HUDEP-2 (cell line): ENCODE results near the gene CACNA1C.

Experiments used
- DNase-seq, 76 experiments: peaks; one replicate each; lab custom pipeline; 2025; ENCODE audit not compliant: unreplicated experiment in 76 of 76; lab: John Stamatoyannopoulos, UW

The CACNA1C gene

DNA sequence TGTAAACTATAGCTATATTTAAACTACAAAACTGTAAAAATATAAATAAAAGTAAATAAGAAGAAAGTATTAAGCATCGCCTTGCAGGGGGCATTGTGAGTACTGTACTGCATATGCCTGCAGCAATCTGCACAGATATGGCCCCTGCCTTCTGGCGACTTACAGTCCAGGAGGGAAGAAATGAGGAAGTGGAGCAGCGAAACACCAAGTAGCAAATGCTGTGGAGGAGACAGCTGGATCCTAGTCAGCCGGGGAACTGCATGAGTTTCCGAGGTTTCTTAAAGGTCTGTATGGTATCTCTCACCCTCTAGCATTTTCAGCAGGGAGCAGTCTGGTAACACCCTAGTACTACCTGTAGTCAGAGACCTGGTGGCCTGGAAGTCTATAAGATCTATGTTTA, 256.9 kb downstream of the CACNA1C start:
- DNase-seq, result no peak

DNA sequence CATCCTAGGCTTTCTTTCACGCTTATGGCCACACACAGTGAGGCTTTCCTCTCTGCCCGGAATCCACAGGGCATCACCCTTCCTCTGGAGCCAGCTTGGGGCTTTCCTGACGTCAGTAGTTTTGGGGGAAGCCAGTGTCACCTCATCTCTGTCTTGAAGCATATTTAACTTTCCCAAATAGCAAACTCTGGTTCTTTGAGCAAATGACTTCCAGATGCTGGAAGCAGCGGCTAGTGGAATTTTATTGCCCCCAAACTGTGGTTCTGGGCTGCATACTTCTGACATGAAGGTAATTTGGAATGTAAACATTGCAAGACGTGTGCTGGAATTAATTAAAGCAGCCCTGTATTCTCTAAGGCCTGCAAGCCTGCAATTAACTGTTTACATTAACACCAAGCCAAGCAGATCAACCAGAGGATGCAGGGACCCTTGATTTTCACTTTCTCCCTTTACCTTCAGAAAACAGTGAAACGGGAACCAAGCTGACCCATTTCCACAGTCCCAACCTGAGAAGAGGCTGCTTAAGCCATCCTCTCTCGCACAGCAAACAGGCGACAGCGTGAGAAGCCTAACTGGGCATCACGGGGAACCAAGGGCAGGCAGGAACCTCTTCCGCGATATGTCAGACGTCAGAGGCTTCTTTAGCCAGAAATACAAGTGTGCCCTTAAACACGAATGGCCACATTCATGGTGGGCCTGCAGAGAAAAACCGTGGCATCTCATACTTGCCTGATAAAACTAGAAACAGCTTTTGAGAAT, 258.4 kb downstream of the CACNA1C start:
- no peak for DNase-seq

DNA sequence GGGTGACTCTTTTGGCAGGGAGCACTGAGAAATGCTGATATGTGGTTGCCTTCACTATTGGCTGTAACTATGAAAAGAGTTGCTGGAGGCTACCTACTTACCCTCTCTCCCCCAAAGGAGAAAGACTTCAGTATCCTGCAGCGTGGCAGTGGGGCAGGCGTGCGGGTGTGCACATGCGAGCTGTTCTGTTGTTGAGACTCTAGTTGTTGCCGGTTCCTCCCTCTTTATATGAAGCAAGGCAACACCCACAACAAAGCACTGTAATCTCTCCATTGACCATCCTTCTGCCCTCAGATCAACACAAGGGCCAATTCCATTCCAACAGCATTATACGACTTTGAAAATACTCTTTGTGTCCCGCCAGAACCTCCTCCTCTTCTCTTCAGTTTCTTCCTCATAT, 259.4 kb downstream of the CACNA1C start:
- no peak for DNase-seq

DNA sequence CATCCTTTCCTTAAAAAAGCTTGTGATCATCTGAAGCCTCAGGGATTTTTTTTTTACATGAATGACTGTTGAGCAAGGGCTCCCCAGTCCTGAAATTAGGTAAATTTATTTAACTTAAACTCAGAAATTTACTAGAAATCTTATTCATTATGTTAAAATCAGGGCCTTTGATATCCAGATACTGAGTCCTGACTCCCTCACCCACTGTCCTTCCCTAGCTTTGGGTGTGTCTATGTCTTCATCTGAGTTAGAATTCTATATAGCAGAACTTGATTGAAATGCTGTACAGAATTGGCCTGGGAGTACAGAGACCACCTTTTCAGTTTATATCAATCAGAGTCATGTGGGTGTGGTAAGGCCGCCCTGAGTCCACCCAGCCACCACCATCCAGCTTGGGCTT, 260.0 kb downstream of the CACNA1C start:
- DNase-seq, result no peak

DNA sequence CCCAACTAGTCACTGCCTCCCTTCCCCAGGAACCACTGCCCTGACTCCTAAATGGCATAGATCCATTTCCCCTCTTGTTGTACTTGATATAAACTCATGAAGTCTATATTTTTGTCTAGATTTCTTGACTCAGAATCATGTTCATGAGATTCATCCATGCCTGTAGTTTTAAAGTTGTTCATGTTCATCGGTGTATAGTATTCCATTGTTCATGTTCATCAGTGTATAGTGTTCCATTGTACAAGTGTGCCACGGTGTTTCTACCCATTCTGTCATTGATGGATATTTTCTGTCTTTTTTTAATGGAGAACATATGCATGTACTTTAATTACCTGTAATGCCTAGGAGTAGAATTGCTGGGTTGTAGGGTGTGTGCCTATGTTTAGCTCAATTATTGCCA, 261.7 kb downstream of the CACNA1C start:
- DNase-seq, result no peak

DNA sequence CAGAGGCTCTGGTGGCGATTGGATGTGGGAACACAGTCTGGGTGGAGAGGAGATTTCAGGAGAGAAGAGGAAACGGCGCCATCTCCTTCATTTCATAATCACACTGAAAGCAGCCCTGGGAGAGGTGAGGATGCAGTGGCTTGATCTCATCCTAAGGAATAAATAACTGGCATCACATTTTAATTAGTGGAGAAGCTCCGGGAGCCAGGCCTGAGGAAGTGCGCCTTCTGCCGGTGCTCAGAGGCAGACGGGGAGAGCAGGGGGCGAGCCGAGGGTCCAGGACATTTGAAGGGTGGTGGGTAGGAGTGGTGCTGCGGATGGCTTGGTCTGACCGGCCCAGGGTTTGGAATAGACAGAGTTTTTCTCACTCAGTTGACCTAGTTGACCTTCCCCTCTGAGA, 265.0 kb downstream of the CACNA1C start:
- no peak for DNase-seq

DNA sequence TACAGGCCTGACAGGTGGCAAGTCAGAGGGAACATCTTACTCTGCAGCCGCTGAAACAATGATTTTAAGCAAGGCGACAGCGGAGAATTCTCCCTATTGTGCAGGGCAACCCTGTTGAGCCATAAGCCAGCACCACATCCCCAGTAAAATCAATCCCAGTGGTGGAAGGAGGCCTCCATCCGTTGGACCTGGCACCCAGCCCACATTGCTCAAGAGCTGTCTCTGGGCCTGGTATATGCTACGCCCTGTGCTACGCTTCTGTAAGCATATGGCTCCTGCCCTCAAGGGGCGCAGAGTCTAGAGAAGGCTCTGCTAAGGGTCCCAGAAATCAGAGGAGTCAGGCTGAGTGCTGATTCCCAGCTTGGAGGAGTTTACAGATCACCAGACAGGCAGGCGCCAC, 265.5 kb downstream of the CACNA1C start:
- no peak for DNase-seq

DNA sequence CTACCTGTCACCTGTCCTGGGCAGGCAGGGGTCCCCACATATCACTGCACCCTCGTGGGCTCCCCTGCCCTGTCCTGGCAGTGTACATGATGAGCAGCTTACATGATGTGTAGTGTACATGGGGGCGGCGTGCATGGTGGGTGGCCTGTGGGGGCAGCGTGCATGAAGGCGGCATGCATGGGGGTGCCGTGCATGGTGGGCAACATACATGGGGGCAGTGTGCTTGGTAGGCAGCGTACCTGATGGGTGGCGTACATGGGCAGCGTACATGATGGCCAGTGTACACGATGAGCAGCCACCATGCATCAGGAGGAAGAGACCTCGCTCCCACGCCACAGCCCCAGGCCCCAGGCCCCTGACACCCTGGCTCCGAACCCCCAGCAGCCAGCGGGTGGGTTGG, 266.3 kb downstream of the CACNA1C start:
- DNase-seq, result no peak

DNA sequence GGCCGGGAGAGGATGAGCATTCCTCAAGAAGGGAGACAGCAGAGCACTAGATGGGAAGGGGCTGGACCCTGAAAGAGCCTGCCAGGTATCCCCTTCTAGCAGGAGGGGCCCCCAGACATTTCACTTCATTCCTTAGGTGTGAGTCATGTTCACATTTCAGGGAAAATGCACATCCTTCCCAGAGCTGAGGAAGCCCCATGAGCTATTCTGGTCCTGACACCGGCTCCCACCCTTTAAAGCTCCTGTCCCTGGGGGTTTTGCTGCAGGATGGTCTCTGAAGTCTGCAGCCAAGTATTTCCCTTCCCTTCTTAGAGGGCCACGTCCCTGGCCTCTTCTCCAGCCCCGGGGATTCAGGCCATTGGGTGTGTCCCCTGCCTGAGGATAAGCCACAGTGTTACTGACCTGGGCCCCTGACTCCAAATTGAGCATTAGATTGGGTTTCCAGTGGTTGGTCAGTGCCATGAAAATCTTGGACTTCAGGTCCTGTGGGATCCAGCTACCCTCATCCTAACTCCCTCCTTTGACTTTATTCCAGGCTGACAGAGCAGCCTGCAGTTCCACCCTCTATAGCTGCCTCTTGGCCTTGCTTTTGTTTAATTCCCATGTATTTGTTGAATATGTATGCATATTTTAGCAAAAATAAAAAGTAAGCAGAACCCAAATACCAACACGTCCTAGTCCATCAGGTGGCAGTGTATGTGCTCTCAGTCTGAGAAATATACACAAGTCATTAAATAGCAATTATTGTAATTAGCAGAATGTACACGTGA, 267.1 kb downstream of the CACNA1C start:
- no peak for DNase-seq

DNA sequence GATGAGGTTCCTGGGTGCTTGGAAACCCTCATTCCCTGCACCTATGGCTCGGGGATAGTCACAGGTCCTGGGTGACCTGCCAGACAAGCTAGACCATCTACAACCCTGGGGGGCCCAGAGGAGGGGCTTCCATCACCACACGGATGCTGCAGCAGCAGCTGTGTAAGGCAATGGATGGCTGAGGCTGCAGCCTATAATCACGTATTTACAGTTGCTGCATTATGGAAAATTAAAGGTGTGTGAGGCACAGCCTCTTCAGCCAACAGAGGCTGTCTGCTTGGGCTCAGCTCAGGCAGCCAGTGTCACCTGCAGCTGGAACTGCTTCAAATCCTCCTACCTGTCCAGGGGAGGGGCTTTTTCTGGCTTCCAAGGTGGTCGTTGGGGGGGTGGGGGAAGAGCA, 268.1 kb downstream of the CACNA1C start:
- DNase-seq, result no peak

DNA sequence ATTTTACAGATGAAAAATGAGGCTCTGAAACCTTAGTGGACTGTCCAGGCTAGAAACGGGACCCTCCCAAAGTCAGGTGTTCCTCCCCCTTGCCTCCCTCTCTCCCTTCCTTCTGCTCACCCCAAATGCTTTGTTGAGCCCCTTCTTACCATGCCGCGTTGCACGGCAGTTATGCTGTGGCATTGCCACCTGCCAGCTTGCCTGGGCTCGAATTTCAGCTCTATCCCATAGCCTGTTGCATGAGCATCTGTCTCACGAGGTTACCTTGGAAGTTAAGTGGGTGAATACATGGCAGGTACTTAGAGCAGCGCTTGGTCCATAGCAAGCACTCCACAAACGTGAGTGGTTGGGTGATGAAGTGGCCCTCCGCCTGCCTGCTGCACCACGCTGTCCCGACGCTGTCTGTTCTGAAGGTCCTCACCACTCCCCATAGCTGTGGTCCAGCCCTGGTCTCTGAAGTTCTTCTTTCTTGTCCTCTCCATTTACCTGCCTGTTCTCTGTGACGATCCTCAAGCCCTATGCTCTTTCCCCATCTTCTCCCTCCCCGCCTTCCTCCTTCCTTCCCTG, 269.9 kb downstream of the CACNA1C start:
- DNase-seq, result no peak

DNA sequence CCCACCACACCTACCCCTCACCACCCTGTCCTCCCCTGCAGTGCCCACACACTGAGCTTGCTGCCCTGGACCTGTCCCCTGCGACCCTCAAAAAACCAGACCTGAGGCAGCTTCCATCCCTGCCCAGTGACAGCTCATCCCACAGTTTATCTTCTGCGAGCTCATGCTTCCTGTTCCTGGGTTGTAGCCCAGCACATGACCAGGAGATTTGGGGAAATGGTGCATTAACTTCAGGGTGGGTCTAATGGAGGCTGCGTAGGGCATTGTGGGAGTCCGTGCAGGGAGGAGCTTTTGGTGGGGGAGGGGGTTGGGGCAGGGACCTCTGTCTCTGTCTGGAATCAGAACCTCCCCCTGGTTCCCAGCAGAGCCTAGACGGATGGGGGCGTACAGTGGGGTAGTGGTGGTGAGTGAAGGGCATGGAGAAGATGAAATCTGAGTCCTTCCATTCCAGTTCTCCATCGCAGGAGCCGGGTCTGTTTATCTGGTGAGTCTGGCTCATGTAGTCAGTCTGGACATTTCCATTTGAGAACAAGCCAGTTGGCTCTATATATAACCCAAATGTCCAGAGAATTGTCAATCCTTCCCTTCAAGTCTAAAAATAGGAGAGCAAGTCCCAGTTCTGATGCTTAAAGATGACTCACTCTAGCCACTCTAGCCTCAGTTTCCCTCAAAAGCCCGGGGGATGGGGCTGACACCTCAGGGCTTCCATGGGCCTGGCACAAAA, 270.9 kb downstream of the CACNA1C start:
- DNase-seq, result no peak

DNA sequence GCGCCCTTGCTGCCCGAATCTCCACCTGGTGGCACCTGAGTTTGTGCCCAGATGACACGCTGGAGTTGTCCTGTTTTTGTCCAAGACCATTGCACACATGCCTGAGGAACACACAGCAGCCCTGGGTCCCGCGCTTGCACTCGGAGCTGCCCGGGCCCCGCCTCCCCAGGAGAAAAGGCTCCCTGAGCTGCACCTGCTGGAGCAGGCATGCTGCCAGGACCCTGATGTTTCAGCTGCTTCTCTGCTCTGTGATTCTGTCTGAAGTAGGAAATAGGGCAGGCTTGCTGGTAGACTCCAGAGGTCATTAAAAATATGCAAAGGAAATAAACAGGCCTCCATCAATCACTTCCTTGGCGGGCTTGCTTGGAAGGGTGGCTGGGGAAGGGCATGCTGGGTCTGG, 271.6 kb downstream of the CACNA1C start:
- DNase-seq, result no peak

DNA sequence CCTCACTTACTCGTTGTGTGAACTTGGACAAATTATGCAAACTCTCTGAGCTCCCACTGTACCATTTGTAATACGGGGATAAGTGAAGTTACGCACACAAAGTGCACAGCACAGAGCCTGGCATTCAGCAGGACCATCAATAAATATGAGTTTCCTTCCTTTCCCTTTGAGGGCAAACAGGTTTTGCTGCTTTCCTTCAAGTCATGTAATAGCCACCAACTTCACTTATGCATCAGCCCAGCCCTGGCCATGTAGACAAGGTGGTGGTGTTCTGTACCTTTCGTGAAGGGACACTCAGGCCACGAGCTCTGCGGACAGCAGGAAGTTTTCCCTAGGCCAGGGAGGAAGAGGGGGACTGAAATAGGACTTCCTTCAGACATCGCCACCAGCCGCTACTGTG, 272.7 kb downstream of the CACNA1C start:
- no peak for DNase-seq

DNA sequence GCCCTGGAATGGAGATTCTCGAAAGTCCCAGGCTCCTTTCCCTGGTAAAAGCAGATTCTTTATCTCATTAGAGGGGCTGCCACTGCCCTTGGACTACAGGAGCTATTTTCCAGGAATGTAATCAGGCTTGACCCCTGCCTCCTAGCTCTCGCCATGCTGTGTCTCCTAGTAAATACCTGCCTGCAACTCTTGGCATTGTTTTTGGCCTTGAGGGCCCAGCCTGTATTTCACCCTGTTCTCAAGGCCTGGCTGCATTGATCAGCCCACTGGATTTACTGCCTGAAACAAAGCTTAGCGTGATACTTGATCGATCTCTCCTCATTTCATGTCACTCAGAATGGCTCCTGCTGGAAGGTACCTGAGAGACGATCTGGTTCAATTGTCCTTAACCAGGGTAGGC, 273.7 kb downstream of the CACNA1C start:
- no peak for DNase-seq

DNA sequence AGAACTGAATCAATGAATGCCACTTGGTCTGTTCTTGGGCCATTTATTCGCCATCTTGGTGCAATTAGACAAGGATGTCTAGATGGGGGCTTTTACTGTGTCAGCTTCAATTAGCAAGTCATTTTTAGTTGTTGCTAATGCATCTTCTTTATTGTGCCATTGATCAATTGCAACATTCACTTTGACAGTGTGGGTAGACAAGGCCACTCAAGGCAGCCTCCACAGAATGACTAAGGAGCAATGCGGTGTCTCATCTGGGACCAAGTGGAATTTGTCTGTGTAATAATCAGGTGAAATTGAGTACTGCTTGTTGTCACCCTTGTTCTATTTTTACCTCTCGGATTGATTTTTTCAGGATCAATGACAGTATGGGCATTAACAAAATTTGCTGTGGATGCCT, 275.9 kb downstream of the CACNA1C start:
- no peak for DNase-seq

DNA sequence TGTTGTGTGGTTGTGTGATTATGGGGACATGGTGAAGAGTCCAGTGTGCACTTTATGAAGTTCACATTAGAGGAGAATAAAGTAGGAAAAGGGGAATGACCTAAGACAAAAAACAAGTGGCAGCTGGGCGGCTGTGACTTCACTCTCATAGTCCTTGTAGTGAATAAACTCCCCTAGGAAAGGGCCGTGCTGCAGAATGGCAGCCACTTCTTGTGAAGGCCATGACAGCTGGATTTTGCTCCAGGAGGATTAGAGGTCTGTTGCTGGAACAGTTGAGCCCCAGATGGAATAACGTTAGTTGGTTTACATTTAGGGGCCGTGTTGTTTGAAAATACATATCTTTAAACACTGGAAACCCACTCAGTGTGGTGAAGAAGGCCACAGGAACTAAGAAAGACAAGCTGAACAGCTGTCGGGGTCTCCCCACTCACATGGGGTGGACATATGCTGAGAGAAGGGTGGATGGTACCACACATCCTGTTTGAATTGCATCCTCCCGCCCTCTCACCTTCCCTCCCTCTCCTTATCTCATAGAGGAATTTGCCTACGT, 276.9 kb downstream of the CACNA1C start:
- DNase-seq, result no peak

DNA sequence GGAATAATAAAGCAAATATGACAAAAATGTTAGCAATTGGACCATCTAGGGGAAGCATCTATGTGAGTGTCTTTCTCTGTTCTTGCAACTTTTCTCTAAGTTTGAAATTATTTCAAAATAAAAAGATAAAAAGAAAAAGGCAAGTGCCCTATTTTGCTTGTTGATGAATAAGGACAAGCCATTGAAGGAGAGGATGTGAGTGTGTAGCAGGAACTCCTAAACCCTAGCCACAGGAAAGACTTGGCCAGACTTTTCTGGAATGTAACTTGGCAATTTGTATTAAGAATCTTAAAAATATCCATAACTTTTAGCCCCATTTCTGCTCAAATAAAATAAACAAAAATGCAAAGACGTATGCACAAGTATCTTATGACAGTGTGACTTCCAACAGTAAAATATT, 279.4 kb downstream of the CACNA1C start:
- DNase-seq, result no peak

DNA sequence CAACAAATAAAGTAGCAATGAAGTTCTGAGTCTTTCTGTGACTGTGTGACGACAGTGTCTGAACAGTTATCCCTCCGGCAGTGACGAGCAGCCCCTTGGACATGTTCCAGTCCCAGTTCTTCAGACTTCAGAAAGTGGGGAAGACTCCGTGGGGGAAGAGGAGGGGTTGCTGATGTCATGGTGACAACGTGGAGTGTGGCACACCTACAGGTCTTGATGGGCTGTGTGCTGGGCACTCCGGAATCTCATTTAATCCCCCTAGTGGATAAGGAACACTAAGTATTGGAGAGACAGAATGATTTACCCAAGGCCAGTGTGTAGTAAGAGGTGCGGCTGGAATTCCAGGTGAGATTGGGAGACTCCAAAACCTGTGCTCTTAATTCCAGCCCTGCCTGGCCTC, 280.2 kb downstream of the CACNA1C start:
- DNase-seq, result no peak

DNA sequence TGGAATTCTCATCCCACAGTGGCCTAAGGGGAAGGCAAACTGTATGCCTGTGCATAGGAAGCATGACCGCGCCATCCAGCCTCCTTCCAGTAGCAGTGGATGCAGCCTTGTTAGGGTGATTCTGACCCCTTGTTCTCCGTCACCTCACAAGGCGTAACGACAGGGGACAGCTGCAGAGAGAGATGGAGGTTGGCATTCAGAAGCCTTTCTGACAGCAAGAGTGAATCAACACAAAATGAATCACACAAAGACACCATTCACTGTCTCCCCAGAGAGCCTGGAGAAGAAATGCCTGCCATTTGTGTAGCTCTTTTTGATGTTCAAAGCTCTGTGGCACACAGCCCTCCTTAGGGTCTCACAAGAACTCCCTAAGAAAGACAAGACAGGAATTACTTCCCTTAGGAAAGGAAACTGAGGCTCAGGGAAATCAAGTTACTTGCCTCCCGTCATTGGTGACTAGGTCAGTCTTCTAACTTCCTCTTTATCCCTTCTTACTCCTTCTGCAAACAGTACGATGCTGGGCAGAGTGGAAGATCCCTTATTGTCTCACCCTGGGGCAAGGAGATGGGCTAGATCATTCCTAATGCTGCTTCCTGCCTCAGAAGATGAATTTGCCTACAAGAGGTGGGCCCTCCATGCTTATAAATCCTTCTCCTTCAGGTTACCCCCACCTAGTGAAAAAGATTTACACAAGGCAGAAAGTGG, 280.9 kb downstream of the CACNA1C start:
- no peak for DNase-seq

DNA sequence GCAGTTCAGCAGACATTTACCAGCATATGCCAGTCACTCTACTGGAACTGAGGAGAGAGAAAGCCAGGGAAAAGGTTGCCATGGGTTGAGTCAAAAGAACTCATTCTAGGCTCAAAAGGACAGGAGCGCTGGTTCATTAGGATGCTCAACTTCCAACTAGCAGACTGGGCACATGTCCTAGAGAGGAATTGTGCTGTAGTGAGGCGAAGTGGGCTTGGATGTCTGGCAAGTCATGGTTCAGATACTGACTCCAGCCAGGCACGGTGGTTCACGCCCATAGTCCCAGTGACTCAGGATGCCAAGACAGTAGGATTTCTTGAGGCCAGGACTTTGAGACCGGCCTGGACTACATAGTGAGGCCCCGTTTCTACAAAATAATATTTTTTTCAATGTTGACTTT, 281.5 kb downstream of the CACNA1C start:
- no peak for DNase-seq
